HepG2 (cell line): ENCODE results near the gene PPP2R5D. TPM values are rescaled to one million over a fixed set of nuclear protein-coding genes. Genes with fewer than 3 reads are reported as not detected.

Experiments used
- MTF2 ChIP-seq: sonication (generic); formaldehyde crosslinking; IDR thresholded peaks from 2 replicates; pipeline ENCODE4 v1.5.0; 2020; ENCODE audit warnings: missing genetic modification reagents, borderline replicate concordance
- SOX5 ChIP-seq: IDR thresholded peaks from 2 replicates; pipeline ENCODE4 v1.6.1; 2016; ENCODE audit warnings: borderline replicate concordance
- SPEN ChIP-seq: sonication (generic); formaldehyde crosslinking; IDR thresholded peaks from 2 replicates; pipeline ENCODE4 v1.5.1; 2020; ENCODE audit warnings: low read depth, mild to moderate bottlenecking, missing genetic modification reagents
- ZBTB38 ChIP-seq: sonication (generic); formaldehyde crosslinking; IDR thresholded peaks from 2 replicates; pipeline ENCODE4 v1.5.1; 2020; ENCODE audit warnings: mild to moderate bottlenecking, missing genetic modification reagents
- ZMYM3 ChIP-seq: sonication (generic); formaldehyde crosslinking; IDR thresholded peaks from 2 replicates; pipeline ENCODE4 v1.5.1; 2020; ENCODE audit warnings: mild to moderate bottlenecking, missing genetic modification reagents
- ZNF10 ChIP-seq: sonication (generic); formaldehyde crosslinking; IDR thresholded peaks from 2 replicates; pipeline ENCODE4 v1.4.0; 2020; ENCODE audit warnings: mild to moderate bottlenecking, low read depth, missing genetic modification reagents, borderline replicate concordance
- ZNF138 ChIP-seq: sonication (generic); formaldehyde crosslinking; IDR thresholded peaks from 2 replicates; pipeline ENCODE4 v1.5.0; 2020; ENCODE audit warnings: mild to moderate bottlenecking, low read depth, missing genetic modification reagents
- ZNF747 ChIP-seq: sonication (generic); formaldehyde crosslinking; IDR thresholded peaks from 2 replicates; pipeline ENCODE4 v1.8.1; 2023; ENCODE audit warnings: missing genetic modification reagents, mild to moderate bottlenecking, borderline replicate concordance
- polyA plus RNA-seq, 8 experiments: library from polyadenylated mRNA; depleted of rRNA in 3 of 8; stranded (reverse) in 7 of 8; unstranded in 1 of 8; fragments of >200 nt; fragmentation: Illumina TruSeq in 4 of 8; extraction: Trizol in 4 of 8; gene quantifications; 2 replicates each; pipeline versions ENCODE4 v1.2.1 to v1.2.3, GENCODE V29; 2011 to 2016; ENCODE audit warnings: low read depth in 4 of 8, missing spikeins in 1 of 8, mixed read lengths in 1 of 8; ENCODE audit not compliant: insufficient read depth in 1 of 8
- total RNA-seq, 5 experiments: library from RNA; depleted of rRNA; stranded (reverse); fragments of >200 nt; fragmentation: Illumina TruSeq; extraction: Trizol; gene quantifications; 2 replicates each; pipeline ENCODE4 v1.2.3, GENCODE V29; 2016; ENCODE audit warnings: low read depth in 1 of 5
- TF ChIP-seq, protein P1 (sequence below): sonication (generic); formaldehyde crosslinking; IDR thresholded peaks from 2 replicates; pipeline ENCODE4 v1.4.0; 2020; ENCODE audit warnings: missing genetic modification reagents, borderline replicate concordance
- TF ChIP-seq, protein P2 (sequence below): sonication (generic); formaldehyde crosslinking; IDR thresholded peaks from 2 replicates; pipeline ENCODE4 v1.5.0; 2020; ENCODE audit warnings: missing genetic modification reagents, mild to moderate bottlenecking, borderline replicate concordance
- TF ChIP-seq, protein P3 (sequence below): IDR thresholded peaks from 2 replicates; pipeline ENCODE4 v1.6.1; 2016; ENCODE audit warnings: low read depth, missing genetic modification reagents, missing compliant biosample characterization
- TF ChIP-seq, protein P4 (sequence below): sonication (generic); formaldehyde crosslinking; IDR thresholded peaks from 2 replicates; pipeline ENCODE4 v1.4.0; 2020; ENCODE audit warnings: missing genetic modification reagents, borderline replicate concordance

The PPP2R5D gene
- total and polyA plus RNA-seq, 2 of the 13 experiments (the other 11 are each of a cell fraction or from before 2014, with no cell fraction given), result 53.7 to 60.4 TPM

DNA sequence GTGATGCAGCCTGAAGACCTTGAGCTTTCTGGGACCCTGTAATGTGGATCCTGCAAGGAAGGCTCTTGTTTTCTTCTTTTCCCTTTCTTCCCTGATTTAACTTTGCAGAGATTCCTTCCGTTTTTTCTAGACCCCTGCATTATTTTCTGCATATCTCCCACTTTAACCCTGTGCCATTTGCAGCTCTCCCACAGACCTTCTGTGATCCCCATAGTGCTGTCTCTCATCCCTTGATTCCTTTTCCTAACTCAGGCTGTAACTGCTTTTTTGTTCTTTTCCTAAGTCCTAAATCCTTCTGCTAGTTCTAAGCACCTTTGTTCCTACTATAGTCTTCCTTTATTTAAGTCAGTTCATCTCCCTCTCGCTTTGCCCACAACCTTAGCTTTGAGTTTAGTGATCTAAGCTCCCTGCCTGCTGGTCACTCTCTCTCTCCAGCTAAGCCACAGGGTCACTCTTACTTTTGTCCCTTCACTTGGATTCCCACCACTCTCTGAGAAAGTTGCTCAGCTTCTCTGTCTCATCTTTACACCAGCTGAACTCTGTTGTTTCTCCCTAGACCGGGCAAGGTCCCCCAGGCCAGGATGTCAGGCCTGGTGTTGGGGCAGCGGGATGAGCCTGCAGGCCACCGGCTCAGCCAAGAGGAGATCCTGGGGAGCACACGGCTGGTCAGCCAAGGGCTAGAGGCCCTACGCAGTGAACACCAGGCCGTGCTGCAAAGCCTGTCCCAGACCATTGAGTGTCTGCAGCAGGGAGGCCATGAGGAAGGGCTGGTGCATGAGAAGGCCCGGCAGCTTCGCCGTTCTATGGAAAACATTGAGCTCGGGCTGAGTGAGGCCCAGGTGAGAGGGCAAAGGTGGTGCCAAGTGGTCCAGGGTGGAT lies 76.6 kb downstream of the PPP2R5D start (continued):
- TF ChIP-seq, protein P1, sequence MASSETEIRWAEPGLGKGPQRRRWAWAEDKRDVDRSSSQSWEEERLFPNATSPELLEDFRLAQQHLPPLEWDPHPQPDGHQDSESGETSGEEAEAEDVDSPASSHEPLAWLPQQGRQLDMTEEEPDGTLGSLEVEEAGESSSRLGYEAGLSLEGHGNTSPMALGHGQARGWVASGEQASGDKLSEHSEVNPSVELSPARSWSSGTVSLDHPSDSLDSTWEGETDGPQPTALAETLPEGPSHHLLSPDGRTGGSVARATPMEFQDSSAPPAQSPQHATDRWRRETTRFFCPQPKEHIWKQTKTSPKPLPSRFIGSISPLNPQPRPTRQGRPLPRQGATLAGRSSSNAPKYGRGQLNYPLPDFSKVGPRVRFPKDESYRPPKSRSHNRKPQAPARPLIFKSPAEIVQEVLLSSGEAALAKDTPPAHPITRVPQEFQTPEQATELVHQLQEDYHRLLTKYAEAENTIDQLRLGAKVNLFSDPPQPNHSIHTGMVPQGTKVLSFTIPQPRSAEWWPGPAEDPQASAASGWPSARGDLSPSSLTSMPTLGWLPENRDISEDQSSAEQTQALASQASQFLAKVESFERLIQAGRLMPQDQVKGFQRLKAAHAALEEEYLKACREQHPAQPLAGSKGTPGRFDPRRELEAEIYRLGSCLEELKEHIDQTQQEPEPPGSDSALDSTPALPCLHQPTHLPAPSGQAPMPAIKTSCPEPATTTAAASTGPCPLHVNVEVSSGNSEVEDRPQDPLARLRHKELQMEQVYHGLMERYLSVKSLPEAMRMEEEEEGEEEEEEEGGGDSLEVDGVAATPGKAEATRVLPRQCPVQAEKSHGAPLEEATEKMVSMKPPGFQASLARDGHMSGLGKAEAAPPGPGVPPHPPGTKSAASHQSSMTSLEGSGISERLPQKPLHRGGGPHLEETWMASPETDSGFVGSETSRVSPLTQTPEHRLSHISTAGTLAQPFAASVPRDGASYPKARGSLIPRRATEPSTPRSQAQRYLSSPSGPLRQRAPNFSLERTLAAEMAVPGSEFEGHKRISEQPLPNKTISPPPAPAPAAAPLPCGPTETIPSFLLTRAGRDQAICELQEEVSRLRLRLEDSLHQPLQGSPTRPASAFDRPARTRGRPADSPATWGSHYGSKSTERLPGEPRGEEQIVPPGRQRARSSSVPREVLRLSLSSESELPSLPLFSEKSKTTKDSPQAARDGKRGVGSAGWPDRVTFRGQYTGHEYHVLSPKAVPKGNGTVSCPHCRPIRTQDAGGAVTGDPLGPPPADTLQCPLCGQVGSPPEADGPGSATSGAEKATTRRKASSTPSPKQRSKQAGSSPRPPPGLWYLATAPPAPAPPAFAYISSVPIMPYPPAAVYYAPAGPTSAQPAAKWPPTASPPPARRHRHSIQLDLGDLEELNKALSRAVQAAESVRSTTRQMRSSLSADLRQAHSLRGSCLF (CRISPR knock-in tag), result 0 out of 2 replicates have a peak, but pooled peaks have one; percentile 47
- TF ChIP-seq ZMYM3 (CRISPR knock-in tag) (no peak), ZBTB38 (CRISPR knock-in tag) (peak; percentile 89), SOX5 (no peak), MTF2 (CRISPR knock-in tag) (0 out of 2 replicates have a peak, but pooled peaks have one; percentile 37), ZNF138 (CRISPR knock-in tag) (no peak), ZNF747 (CRISPR knock-in tag) (no peak), SPEN (CRISPR knock-in tag) (peak; percentile 16; the same call in 1 of the 2 replicates), ZNF10 (CRISPR knock-in tag) (no peak)
- TF ChIP-seq, protein P2, sequence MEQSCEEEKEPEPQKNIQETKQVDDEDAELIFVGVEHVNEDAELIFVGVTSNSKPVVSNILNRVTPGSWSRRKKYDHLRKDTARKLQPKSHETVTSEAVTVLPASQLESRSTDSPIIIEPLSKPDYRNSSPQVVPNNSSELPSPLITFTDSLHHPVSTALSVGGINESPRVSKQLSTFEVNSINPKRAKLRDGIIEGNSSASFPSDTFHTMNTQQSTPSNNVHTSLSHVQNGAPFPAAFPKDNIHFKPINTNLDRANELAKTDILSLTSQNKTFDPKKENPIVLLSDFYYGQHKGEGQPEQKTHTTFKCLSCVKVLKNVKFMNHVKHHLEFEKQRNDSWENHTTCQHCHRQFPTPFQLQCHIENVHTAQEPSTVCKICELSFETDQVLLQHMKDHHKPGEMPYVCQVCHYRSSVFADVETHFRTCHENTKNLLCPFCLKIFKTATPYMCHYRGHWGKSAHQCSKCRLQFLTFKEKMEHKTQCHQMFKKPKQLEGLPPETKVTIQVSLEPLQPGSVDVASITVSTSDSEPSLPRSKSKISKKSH, result no peak; the same call in 1 of the 2 replicates
- TF ChIP-seq, protein P3, sequence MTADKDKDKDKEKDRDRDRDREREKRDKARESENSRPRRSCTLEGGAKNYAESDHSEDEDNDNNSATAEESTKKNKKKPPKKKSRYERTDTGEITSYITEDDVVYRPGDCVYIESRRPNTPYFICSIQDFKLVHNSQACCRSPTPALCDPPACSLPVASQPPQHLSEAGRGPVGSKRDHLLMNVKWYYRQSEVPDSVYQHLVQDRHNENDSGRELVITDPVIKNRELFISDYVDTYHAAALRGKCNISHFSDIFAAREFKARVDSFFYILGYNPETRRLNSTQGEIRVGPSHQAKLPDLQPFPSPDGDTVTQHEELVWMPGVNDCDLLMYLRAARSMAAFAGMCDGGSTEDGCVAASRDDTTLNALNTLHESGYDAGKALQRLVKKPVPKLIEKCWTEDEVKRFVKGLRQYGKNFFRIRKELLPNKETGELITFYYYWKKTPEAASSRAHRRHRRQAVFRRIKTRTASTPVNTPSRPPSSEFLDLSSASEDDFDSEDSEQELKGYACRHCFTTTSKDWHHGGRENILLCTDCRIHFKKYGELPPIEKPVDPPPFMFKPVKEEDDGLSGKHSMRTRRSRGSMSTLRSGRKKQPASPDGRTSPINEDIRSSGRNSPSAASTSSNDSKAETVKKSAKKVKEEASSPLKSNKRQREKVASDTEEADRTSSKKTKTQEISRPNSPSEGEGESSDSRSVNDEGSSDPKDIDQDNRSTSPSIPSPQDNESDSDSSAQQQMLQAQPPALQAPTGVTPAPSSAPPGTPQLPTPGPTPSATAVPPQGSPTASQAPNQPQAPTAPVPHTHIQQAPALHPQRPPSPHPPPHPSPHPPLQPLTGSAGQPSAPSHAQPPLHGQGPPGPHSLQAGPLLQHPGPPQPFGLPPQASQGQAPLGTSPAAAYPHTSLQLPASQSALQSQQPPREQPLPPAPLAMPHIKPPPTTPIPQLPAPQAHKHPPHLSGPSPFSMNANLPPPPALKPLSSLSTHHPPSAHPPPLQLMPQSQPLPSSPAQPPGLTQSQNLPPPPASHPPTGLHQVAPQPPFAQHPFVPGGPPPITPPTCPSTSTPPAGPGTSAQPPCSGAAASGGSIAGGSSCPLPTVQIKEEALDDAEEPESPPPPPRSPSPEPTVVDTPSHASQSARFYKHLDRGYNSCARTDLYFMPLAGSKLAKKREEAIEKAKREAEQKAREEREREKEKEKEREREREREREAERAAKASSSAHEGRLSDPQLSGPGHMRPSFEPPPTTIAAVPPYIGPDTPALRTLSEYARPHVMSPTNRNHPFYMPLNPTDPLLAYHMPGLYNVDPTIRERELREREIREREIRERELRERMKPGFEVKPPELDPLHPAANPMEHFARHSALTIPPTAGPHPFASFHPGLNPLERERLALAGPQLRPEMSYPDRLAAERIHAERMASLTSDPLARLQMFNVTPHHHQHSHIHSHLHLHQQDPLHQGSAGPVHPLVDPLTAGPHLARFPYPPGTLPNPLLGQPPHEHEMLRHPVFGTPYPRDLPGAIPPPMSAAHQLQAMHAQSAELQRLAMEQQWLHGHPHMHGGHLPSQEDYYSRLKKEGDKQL (CRISPR knock-in tag), result no peak
- TF ChIP-seq, protein P4, sequence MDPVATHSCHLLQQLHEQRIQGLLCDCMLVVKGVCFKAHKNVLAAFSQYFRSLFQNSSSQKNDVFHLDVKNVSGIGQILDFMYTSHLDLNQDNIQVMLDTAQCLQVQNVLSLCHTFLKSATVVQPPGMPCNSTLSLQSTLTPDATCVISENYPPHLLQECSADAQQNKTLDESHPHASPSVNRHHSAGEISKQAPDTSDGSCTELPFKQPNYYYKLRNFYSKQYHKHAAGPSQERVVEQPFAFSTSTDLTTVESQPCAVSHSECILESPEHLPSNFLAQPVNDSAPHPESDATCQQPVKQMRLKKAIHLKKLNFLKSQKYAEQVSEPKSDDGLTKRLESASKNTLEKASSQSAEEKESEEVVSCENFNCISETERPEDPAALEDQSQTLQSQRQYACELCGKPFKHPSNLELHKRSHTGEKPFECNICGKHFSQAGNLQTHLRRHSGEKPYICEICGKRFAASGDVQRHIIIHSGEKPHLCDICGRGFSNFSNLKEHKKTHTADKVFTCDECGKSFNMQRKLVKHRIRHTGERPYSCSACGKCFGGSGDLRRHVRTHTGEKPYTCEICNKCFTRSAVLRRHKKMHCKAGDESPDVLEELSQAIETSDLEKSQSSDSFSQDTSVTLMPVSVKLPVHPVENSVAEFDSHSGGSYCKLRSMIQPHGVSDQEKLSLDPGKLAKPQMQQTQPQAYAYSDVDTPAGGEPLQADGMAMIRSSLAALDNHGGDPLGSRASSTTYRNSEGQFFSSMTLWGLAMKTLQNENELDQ, result peak; percentile 76; the same call in 1 of the 2 replicates
